GM12891 (cell line): ENCODE data around the gene PHACTR3.

Experiments
- DNase-seq: peaks from one replicate; pipeline ENCODE4 v3.0.0; 2011; ENCODE audit warnings: low spot score; ENCODE audit not compliant: insufficient read length
- FAIRE-seq: peaks from 2 replicates; lab custom pipeline; 2011; peaks lifted over from hg19 to GRCh38; lab: Jason Lieb, UNC
- PAX5 ChIP-seq: IDR thresholded peaks from 2 replicates; pipeline ENCODE4 v1.6.1; 2011; ENCODE audit warnings: low read length, moderate library complexity, mild to moderate bottlenecking; ENCODE audit not compliant: insufficient read depth, severe bottlenecking
- POLR2A ChIP-seq: IDR thresholded peaks from 2 replicates; pipeline ENCODE4 v1.6.1; 2011; ENCODE audit warnings: low read depth, low read length, control low read depth
- POLR2AphosphoS5 ChIP-seq: IDR thresholded peaks from 2 replicates; pipeline ENCODE4 v1.6.1; 2011; ENCODE audit warnings: low read depth, low read length, control low read depth
- POU2F2 ChIP-seq: IDR thresholded peaks from 2 replicates; pipeline ENCODE4 v1.6.1; 2011; ENCODE audit warnings: low read depth, mild to moderate bottlenecking, control low read depth, low read length, moderate library complexity
- SPI1 ChIP-seq: IDR thresholded peaks from 2 replicates; pipeline ENCODE4 v1.6.1; 2011; ENCODE audit warnings: low read depth, low read length, control low read depth
- TAF1 ChIP-seq: IDR thresholded peaks from 2 replicates; pipeline ENCODE4 v1.6.1; 2011; ENCODE audit warnings: low read depth, low read length, control low read depth

Gene PHACTR3

GRCh38 chr20:59660471-59660870 is 56.1 kb downstream of the PHACTR3 start:
- FAIRE-seq (no peak), DNase-seq (no peak)
- no peak for TF ChIP-seq POLR2A

DNA sequence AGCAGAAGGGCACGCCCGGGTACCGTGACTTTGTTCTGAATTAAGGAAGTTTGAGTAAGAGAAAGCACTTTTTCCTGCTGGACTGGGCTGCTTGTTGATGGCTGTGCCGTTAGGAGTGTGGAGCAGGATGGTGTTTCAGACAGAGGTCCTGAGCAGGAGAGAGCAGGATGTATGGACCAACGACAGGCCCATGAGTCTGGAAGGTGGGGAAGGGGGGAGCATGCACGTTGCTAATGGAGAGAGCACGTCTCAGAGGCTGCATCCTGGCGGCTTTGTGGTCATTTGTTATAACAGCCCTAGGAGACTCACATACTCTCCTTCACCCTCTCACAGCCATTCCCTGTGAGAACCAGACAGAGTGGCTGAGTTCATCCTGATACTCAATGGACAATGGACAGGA is 56.8 kb downstream of the PHACTR3 start:
- no peak for TF ChIP-seq TAF1
- FAIRE-seq (no peak), DNase-seq (no peak)

GRCh38 chr20:59661621-59662020 is 57.3 kb downstream of the PHACTR3 start:
- no peak for FAIRE-seq
- DNase-seq: no peak
- TF ChIP-seq TAF1 (no peak), POLR2A (no peak), POU2F2 (no peak), PAX5 (no peak), SPI1 (no peak), POLR2AphosphoS5 (no peak)

GRCh38 chr20:59662161-59662560 is 57.8 kb downstream of the PHACTR3 start:
- TF ChIP-seq TAF1: no peak
- TF ChIP-seq POLR2A: no peak
- TF ChIP-seq PAX5: no peak
- TF ChIP-seq SPI1: no peak
- no peak for TF ChIP-seq POU2F2
- no peak for TF ChIP-seq POLR2AphosphoS5
- FAIRE-seq (no peak), DNase-seq (no peak)

DNA sequence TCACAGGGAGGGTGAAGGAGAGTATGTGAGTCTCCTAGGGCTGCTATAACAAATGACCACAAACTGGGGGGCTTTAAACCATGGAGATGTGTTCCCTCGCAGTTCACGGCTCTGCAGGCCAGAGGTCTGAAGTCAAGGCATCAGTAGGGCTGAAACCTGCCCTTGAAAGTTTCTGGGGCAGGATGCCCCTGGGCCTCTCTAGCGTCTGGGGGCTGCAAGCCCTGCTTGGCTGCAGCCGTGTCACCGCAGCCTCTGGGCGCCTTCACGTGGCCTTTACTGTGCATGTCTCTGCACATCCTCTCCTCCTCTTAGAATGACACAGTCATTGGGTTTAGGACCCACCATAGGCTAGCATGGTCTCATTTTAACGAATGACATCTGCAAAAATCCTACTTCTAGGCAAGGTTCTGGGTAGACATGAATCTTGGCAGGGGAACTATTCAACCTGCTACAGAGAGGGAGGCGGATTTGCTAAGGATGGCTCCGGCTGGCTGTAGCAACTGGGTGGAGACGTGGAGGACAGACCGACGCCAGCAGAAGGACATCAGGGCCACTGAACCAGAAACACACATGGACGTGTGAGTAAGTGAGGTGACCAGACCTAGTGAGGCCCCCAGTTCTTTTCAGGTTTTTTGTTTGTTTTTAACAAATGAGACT is 58.6 kb downstream of the PHACTR3 start:
- FAIRE-seq (no peak), DNase-seq (no peak)
- no peak for TF ChIP-seq POLR2A
- TF ChIP-seq POU2F2: no peak
- TF ChIP-seq TAF1: no peak
- TF ChIP-seq SPI1: no peak
- no peak for TF ChIP-seq PAX5
- no peak for TF ChIP-seq POLR2AphosphoS5

- TF ChIP-seq POU2F2 (no peak), SPI1 (no peak), POLR2A (no peak), POLR2AphosphoS5 (no peak), TAF1 (no peak), PAX5 (no peak)
- FAIRE-seq (no peak), DNase-seq (no peak)
These were observed 59.2 kb downstream of the PHACTR3 start for GRCh38 chr20:59663513-59664060.

GRCh38 chr20:59664421-59664941 is 60.1 kb downstream of the PHACTR3 start:
- no peak for DNase-seq
- TF ChIP-seq SPI1 (no peak), POLR2A (no peak), PAX5 (no peak), POLR2AphosphoS5 (no peak), POU2F2 (no peak), TAF1 (no peak)
- FAIRE-seq: no peak

- FAIRE-seq (no peak), DNase-seq (no peak)
- TF ChIP-seq TAF1 (no peak), SPI1 (no peak), PAX5 (no peak), POLR2AphosphoS5 (no peak), POU2F2 (no peak), POLR2A (no peak)
These were observed 61.6 kb downstream of the PHACTR3 start for GRCh38 chr20:59665656-59666555.

GRCh38 chr20:59666586-59666985 is 62.2 kb downstream of the PHACTR3 start:
- TF ChIP-seq TAF1 (no peak), POLR2A (no peak), SPI1 (no peak)
- FAIRE-seq (no peak), DNase-seq (no peak)

- FAIRE-seq (no peak), DNase-seq (no peak)
- no peak for TF ChIP-seq POLR2A
These were observed 62.8 kb downstream of the PHACTR3 start for GRCh38 chr20:59667131-59667530.
